GM18861 (cell line): ENCODE measurements around the gene HBP1.
"Not testable (repeated sequence)": the region's sequence is repeated elsewhere in the genome, so short reads cannot be mapped to it uniquely, and the experiment has no call there.

Source experiments
- ATAC-seq: cut with Tn5 transposase; IDR thresholded peaks from one replicate; pipeline ENCODE4 v1.9.1; 2021; ENCODE audit not compliant: unreplicated experiment

The HBP1 gene

DNA sequence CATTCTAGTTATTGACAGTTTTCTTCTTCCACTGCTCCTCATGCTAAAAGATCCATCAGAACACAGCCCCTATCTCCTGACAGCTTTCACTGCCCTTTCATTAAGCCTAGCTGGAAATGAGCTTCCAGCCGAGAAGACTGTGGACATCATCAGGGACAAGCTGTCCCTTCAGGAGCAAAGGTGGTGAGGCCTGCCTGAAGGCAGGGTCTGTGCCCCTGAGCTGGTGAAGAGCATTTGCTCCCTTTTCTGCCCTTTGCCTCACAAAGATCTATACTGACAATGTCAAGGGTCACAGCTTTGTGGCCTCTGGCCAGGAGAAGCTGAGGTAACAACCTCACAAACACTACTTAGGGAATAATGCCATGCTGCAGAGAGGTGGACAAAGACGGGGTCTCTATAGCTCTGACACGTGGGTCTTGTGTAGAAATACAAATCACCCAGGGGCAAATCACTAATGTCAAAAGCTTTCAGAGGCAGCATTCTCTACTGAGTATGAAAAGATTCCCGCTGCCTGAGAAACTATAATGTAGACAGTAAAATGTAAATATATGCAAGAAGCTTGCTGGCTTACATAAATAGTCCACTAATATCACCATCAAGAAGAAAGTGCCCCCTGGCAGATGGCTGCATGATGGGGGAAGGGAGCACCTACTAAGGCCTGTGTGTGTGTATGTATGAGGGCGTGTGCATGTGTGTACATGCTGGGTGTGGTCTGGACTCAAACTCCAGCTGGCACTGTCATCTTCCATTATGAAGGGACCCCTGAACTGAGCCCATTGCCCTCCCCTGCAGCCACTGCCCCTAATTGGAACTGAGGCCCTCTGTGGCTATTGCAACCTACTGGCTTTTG lies 55.8 kb downstream of the HBP1 start:
- ATAC-seq = no peak

DNA sequence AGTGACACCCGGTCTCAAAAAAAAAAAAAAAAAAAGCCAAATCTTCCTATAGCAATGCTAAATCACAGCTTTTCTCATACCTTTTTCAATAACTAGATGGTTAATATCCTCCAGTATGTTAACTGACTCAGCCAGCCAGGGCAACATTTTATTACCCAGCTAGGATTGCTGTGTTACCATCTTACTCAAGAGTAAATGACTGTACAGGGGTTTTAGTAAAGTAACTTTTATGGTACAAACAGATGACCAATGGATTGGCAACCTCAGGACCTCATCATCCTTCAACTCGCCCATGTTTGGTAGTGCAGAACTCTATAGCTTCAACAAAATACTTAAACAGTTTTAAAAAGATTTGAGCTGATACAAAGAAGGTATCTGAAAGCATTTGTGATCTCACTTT lies 59.5 kb downstream of the HBP1 start:
- ATAC-seq = no peak

DNA sequence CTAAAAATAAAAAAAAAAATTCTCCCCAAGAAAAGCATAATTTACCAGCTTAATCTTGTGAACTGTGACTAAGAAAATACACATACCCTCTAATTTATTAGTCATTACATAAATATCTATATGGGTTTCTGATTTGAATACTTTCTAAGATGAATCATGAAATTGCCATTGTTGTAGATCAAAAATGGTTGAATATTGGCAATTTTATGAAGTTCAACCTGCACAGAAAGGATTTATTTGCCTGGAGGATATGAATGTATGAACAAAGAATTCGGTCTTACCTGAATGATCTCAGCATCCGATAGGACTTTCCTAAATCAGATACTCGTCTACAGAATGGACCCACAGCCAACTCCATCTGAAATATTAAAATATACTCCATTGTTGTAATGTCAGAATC lies 61.5 kb downstream of the HBP1 start:
- no peak for ATAC-seq

DNA sequence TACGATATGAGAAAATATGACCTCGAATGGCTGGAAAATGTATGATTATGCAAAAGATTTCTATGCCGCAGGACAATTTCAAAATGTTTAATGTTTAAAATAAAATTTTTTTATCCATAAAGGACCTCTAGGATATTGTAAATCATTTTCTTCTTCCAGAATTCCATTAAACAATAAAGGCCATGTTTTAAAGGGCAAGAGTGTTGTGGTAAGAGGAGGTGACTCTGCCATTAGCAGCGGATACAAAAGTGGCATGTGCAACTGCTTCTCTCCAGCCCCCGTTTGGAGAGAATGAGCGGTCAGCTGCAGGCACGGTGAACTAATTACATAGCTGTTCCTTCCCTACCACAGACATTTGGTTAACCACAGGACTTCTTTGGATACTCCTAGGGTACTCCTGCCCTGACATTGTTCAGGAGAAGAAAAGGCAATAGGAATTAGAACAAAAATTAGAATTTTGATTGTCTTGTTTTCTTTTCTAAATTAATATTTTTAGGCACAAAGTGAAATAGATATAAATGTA lies 63.8 kb downstream of the HBP1 start:
- ATAC-seq = no peak

DNA sequence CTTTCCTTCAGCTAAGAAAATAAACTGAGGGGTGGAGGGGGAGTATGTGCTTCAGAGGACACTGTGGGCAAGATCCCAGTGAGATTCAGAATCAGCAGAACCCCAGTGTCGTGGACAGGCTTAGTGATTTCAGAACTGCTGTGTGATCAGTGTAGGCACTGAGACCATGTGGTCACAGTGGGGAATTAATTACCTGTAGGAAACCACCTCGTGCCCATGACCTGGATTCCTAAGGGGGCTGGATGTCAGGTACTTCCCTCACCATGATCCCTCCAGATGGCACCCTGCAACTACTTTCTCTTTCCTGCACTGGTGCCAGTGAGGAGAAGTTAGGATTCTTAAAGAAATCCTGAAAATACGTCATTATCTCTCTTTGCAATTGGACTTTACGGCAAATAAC lies 64.4 kb downstream of the HBP1 start:
- no peak for ATAC-seq

DNA sequence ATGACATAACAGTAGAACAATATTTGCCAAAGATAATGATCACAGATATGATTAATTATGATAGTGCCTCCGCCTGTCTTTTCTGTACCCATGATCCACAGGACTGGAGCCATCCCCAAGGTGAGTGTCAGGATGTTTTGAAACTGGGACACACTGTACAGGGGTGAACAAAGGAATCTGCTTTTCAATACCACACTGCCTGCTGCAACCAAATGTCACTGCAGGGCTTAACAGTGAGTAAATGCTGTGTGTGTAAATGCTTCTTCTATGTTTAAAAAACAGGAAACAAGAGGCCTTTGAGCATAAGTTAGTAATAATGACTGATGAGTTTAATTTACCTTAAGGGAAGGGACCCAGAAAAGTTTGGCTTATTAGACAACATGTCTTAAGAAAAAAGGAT lies 65.2 kb downstream of the HBP1 start:
- no peak for ATAC-seq

DNA sequence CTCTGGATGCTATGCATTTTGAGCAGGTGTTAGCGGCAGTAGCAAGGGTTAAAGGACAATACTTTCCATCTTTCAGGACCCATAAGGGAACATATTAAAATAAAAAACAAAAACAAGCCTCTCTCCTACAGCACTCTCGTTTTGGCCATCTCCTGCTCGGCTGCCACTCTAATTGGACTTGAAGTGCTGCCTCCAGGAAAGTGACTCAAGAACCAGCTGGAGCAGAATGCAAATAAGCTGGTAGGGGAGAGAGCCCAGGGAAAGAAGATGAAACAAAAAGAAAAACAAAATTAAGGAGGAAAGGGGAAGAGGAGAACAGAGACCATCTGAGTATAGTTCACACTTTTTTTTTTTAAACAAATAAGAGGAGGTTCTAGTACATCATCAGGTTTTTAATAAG lies 65.6 kb downstream of the HBP1 start:
- ATAC-seq = no peak

DNA sequence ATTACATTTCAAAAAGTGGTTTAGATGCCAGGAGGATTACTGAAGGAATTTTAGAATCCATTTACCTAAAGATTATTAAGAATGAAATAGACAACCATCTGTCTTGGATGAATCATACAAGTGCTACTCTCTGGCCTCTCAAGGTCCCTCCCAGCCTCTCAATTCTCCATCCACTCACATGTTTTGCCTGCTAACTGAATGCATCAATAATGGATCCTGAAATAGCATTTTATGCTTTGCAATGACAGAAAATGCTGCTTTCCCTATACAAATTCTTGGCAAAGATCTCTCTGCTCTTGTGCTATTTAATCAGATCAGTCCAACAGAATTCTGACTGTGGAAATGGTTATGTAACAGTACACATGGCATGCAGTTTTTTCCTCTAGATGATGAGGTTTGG lies 68.1 kb downstream of the HBP1 start:
- ATAC-seq = no peak

DNA sequence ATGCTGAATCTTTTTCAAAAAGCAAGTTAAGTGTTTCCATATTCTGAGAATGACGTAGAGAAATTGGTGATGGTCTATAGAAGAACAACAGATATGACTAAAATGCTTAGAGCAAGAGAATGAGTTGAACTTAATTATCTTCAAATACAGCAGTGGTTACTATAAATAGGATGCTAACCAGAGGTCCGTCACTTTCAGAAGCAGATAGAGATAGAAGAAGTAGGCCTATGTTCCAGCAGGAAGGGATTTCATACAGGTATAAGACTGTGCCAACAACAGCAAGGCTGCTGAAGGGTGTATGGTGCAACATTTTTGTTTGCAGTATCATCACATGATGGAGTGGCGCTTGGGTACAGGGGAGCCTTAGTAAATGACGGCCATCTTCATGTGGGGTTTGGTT lies 68.6 kb downstream of the HBP1 start:
- no peak for ATAC-seq

DNA sequence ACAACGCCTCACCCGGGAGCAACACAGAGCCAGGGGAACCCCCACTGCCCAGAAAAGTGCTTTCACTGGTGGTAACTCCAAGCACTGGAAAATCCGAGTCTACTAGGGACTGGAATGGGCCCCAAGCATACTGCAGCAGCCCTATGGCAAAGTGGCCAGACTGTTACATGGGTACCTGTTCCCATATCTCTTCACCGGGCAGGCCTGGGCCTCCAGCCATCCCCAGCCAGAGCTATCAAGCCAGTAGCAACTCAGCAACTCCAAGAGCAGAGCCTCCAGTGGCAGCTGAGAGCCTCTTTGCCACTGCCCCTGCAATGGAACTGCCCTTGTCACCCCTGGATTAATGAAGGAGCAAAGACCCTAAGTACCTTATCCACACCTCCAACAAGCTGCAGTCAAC lies 73.5 kb downstream of the HBP1 start:
- no peak for ATAC-seq

DNA sequence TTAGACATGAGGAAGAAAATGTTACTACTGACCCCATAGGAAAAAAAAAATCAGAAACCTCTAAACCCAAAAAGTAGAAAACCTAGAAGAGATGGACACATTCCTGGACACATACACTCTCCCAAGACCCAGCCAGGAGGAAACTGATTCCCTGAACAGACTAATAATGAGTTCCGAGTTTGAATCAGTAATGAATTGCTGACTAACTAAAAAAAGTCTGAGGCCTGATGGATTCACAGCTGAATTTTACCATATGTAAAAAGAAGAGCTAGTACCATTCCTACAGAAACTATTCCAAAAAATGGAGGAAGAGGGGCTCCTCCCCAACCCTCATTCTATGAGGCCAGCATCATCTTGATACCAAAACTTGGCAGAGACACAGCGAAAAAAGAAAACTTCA lies 75.8 kb downstream of the HBP1 start:
- ATAC-seq = no peak

DNA sequence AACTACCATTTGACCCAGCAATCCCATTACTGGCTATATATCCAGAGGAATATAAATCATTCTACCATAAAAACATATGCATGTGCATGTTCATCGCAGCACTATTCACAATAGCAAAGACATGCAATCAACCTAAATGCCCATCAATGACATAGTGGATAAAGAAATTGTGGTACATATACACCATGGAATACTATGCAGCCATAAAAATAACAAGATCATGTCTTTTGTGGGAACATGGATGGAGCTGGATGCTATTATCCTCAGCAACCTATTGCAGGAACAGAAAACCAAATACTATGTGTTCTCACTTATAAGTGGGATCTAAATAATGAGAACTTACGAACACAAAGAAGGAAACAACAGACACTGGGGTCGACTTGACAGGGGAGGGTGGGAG lies 78.0 kb downstream of the HBP1 start:
- not testable (repeated sequence) for ATAC-seq

DNA sequence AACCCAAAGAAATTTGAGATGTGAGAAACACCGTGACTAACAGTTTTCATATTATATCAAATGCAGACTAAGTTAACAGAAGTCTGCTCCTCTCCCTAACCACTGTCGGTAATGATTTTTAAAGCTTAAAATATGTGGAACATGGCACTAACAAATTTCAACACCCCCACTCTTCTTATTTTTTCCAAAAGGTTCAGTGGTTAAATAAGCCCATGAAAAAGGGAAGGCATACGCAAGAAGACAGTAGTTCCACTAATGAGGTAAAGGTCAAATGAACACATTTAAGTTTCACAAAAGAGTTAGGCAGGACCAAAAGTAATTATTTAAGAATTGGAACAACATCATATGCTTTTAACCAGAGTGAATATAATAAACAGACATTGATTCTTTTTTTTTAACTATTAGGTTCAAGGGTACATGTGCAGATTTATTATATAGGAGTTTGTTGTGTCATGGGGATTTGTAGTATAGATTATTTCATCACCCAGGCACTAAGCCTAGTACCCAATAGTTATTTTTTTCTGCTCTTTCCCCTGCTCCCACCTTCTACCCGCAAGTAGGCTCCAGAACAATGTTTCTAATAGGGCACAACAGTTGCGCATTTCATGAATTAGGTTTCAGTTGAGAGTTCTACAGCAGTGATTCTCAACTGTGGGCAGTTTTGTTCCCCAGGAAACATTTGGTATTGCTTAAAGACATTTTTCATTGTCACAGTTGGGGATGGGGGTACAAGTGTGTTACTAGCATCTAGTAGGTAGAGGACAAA lies 79.9 kb downstream of the HBP1 start:
- no peak for ATAC-seq

DNA sequence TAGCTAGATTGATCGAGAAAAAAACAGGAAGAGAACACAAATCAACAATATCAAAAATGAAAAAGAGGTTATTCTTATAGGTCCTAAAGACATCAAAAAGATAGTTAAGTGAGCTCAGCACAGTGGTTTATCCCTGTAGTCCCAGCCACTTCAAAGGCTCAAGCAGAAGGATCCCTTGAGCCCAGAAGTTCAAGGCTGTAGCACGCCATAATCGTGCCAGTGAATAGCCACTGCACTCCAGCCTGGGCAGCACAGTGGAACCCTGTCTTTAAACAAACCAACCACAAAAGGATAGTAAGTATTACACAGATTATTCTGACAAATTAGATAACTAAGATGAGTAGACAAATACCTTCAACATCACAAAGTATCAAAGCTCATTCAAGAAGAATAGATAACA lies 83.2 kb downstream of the HBP1 start:
- ATAC-seq = no peak
